Neuronal stem cell (in vitro differentiated cells): Measurements from ENCODE around the gene TBC1D22A.

Experiments used
- DNase-seq: peaks from one replicate; pipeline ENCODE4 v3.0.0-alpha.2; 2013; ENCODE audit warnings: low spot score
- H2AFZ ChIP-seq: one replicate; pipeline ENCODE4 v1.6.1; 2013; ENCODE audit warnings: mild to moderate bottlenecking, low read length, inconsistent platforms
- H2AK5ac ChIP-seq: 2 replicates; pipeline ENCODE4 v1.6.1; 2013; ENCODE audit warnings: low read depth, mild to moderate bottlenecking, inconsistent platforms, low read length, moderate library complexity, mixed read lengths
- H2BK120ac ChIP-seq: 2 replicates; pipeline ENCODE4 v1.6.1; 2013; ENCODE audit warnings: low read depth, mild to moderate bottlenecking, inconsistent platforms, low read length, moderate library complexity, mixed read lengths
- H2BK12ac ChIP-seq: one replicate; pipeline ENCODE4 v1.6.1; 2013; ENCODE audit warnings: low read length, inconsistent platforms
- H2BK15ac ChIP-seq: 2 replicates; pipeline ENCODE4 v1.6.1; 2013; ENCODE audit warnings: mild to moderate bottlenecking, low read length, inconsistent platforms, mixed read lengths
- H2BK5ac ChIP-seq: one replicate; pipeline ENCODE4 v1.6.1; 2013; ENCODE audit warnings: inconsistent platforms, mild to moderate bottlenecking, low read length, moderate library complexity
- H3K14ac ChIP-seq: one replicate; pipeline ENCODE4 v1.6.1; 2013; ENCODE audit warnings: low read length, inconsistent platforms
- H3K18ac ChIP-seq: 2 replicates; pipeline ENCODE4 v1.6.1; 2013; ENCODE audit warnings: low read length, inconsistent platforms
- H3K23ac ChIP-seq: 2 replicates; pipeline ENCODE4 v1.6.1; 2013; ENCODE audit warnings: low read depth, mild to moderate bottlenecking, mixed read lengths, low read length, inconsistent platforms; ENCODE audit not compliant: poor library complexity
- H3K27ac ChIP-seq: replicated peaks from 3 replicates; pipeline ENCODE4 v1.5.1; 2013; ENCODE audit warnings: low read length, inconsistent platforms
- H3K27me3 ChIP-seq, 3 experiments: 2 replicates each; pipeline ENCODE4 v1.6.1; 2013; ENCODE audit warnings: low read length in 3 of 3, mild to moderate bottlenecking in 2 of 3, inconsistent platforms in 1 of 3, low read depth in 1 of 3, mixed read lengths in 1 of 3, moderate library complexity in 1 of 3; ENCODE audit not compliant: control insufficient read depth in 3 of 3, insufficient read depth in 3 of 3
- H3K36me3 ChIP-seq, 2 donors: replicated peaks in 1 of 2; 2 replicates each; pipeline ENCODE4 v1.6.1; 2013; ENCODE audit warnings: low read length in 2 of 2; ENCODE audit not compliant: control insufficient read depth in 2 of 2, insufficient read depth in 2 of 2
- H3K4ac ChIP-seq: 2 replicates; pipeline ENCODE4 v1.6.1; 2013; ENCODE audit warnings: inconsistent platforms, mild to moderate bottlenecking, low read length, moderate library complexity
- H3K4me1 ChIP-seq, 2 donors: 1 replicate in 1 of 2; 2 replicates in 1 of 2; pipeline ENCODE4 v1.6.1; 2013; ENCODE audit warnings: low read length in 2 of 2, low read depth in 1 of 2; ENCODE audit not compliant: control insufficient read depth in 2 of 2, insufficient read depth in 1 of 2
- H3K4me2 ChIP-seq: one replicate; pipeline ENCODE4 v1.6.1; 2013; ENCODE audit warnings: mild to moderate bottlenecking, low read length, inconsistent platforms; ENCODE audit not compliant: insufficient read depth, poor library complexity, severe bottlenecking
- H3K4me3 ChIP-seq, 2 donors: 2 replicates each; pipeline ENCODE4 v1.5.1; 2013; ENCODE audit warnings: low read length in 2 of 2, mild to moderate bottlenecking in 2 of 2, inconsistent platforms in 1 of 2, moderate library complexity in 1 of 2
- H3K79me1 ChIP-seq: one replicate; pipeline ENCODE4 v1.6.1; 2013; ENCODE audit warnings: low read depth, mild to moderate bottlenecking, inconsistent platforms, low read length, moderate library complexity
- H3K9ac ChIP-seq: one replicate; pipeline ENCODE4 v1.6.1; 2013; ENCODE audit warnings: mild to moderate bottlenecking, low read depth, low read length, inconsistent platforms; ENCODE audit not compliant: poor library complexity
- H3K9me3 ChIP-seq, 2 donors: replicated peaks in 1 of 2; 2 replicates each; pipeline versions ENCODE3 to v1.6.1; 2013; ENCODE audit warnings: low read length in 2 of 2, mild to moderate bottlenecking in 2 of 2, inconsistent platforms in 1 of 2, low read depth in 1 of 2, mixed read lengths in 1 of 2, moderate library complexity in 1 of 2; ENCODE audit not compliant: control insufficient read depth in 2 of 2, insufficient read depth in 1 of 2
- H4K8ac ChIP-seq: one replicate; pipeline ENCODE4 v1.6.1; 2013; ENCODE audit warnings: low read depth, mild to moderate bottlenecking, inconsistent platforms, low read length, moderate library complexity
- H4K91ac ChIP-seq: one replicate; pipeline ENCODE4 v1.6.1; 2013; ENCODE audit warnings: low read length, low read depth, mild to moderate bottlenecking, inconsistent platforms; ENCODE audit not compliant: poor library complexity
- WGBS, 2 donors: extraction: QIAGEN DNeasy Blood & Tissue Kit; methylation state at CpG; one replicate each; pipeline ENCODE4 v1.1.7; 2013; ENCODE audit warnings: missing lambda C conversion rate in 2 of 2, mixed read lengths in 1 of 2; ENCODE audit not compliant: insufficient read length in 2 of 2, insufficient replicate concordance in 1 of 2; ENCODE audit errors: extremely low coverage in 2 of 2; 5-methylcytosine and 5-hydroxymethylcytosine counted together

Gene TBC1D22A

DNA sequence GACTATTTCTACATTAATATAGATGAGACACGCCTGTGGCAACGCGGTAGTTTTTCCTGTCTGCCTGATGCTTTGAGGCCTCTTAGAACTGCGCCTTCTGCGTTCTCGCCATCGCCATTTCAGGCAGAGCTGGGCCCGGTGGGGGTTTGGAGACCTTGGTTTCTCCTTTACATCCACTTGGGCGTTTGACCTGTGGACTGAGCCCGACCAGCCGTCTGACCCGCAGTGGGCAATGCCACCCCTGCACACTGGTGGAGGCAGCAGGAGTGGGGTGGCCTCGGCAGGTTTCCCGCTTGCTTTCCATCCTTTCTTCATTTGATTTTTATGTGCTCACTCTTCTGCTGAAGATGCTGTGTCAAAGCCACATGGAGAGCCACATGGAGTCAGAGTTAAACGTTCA, 130.4 kb downstream of the TBC1D22A start:
- Histone ChIP-seq H3K18ac (no peak overlapping the region), H2BK12ac (no peak overlapping the region), H2AFZ (no peak overlapping the region), H4K8ac (no peak overlapping the region), H3K4me2 (no peak overlapping the region), H3K14ac (no peak overlapping the region), H3K9me3 (no peaks in the 10 kb centered on the region), H4K91ac (no peak overlapping the region), H3K4ac (no peak overlapping the region), H3K4me1 (no peaks in the 10 kb centered on the region), H2AK5ac (no peak overlapping the region), H3K4me3 (no peak overlapping the region), H2BK5ac (no peak overlapping the region), H3K23ac (no peak overlapping the region), H2BK15ac (no peak overlapping the region), H3K27ac (no peak overlapping the region), H3K9ac (no peak overlapping the region), H3K27me3 (no peaks in the 10 kb centered on the region), H2BK120ac (no peak overlapping the region), H3K36me3 (peaks cover 6 to 26% of the 10 kb centered on the region in 2 donors), H3K79me1 (no peaks in the 10 kb centered on the region)
- DNase-seq: no peak
- WGBS, 2 donors: no CpG with 5 or more reads among the region's 15 CpGs

DNA sequence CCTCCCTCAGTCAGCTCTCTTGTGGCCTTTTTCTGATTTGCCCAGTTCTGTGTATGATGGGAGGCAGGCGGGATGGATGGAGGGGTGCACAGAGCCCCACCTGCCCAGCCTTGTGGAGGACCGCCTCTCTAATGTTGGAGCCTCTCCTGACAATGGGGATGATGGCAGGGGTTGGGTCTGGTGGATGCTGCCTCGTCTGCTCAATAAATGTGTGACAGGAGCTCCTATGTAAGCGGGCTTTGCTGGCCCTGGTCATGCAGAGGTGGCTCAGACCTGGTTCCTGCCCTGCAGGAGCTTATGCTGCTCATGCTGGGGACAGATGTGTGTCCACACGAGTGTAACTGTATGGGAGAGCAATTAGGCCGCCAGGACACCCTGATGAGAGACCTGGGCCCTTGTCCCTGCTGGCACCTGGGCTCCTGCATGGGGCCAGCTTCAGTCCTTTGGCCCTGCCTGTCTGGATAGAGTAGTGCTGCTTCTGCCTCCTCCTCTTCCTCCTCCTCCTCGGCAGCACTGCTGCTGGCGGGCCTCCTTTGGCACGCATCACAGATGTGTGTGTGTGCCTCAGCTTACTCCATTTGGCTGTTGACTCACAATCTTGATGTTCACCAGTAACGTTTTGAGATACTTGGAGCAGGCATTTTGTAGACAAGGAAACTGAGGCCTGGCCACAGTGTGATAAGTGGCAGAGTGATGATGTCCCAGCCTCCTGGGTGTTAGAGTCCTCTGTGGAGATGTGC, 131.0 kb downstream of the TBC1D22A start:
- H3K14ac ChIP-seq: no peak overlapping the region

DNA sequence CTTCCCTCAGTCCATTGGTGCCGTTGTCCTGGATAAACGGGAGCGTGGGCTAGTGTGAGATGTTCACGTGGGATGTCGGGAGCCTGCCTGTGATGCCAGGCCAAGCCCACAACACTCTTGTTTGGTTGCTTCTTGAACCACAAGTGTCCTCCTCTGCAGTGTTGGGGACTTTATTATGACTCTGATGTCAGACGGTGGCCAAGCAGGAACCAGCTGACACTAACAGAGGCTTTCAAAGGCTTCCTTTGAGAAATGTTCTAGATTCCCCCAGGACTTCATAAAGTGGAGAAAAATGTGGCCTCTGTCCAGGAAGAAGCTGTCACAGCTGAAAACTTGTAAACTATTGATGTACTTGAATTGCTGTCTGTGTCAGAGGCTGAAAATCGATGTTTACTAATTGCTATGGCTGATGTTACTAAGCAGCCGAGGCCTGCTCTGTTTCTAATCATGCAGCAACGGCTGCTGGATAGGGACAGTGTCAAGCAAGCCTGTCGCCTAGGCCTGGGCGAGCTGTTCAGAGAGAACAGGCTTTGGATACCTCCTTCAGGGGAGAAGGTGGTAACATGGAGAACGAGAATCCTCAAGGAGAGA, 131.7 kb downstream of the TBC1D22A start:
- Histone ChIP-seq H4K8ac (no peak overlapping the region), H3K18ac (no peak overlapping the region), H3K4me3 (no peak overlapping the region), H3K4me1 (no peaks in the 10 kb centered on the region), H3K79me1 (no peaks in the 10 kb centered on the region), H3K9ac (no peak overlapping the region), H3K23ac (no peak overlapping the region), H2BK12ac (no peak overlapping the region), H3K14ac (no peak overlapping the region), H4K91ac (no peak overlapping the region), H2AFZ (no peak overlapping the region), H3K9me3 (no peaks in the 10 kb centered on the region), H3K36me3 (peaks cover 6 to 26% of the 10 kb centered on the region in 2 donors), H3K4ac (no peak overlapping the region), H2BK15ac (no peak overlapping the region), H2BK5ac (no peak overlapping the region), H2AK5ac (no peak overlapping the region), H2BK120ac (no peak overlapping the region), H3K4me2 (no peak overlapping the region), H3K27me3 (no peaks in the 10 kb centered on the region), H3K27ac (no peak overlapping the region)
- no CpG with 5 or more reads among the region's 12 CpGs for WGBS, 2 donors
- no peak for DNase-seq

More for the DNA sequence above, 131.0 kb downstream of the TBC1D22A start:
- Histone ChIP-seq H2BK12ac (no peak overlapping the region), H2BK5ac (no peak overlapping the region), H3K9ac (no peak overlapping the region), H2BK15ac (no peak overlapping the region), H4K8ac (no peak overlapping the region), H3K4me2 (no peak overlapping the region), H3K4ac (no peak overlapping the region), H3K4me1 (no peaks in the 10 kb centered on the region), H3K9me3 (no peaks in the 10 kb centered on the region), H3K18ac (no peak overlapping the region), H3K36me3 (peaks cover 6 to 26% of the 10 kb centered on the region in 2 donors), H3K4me3 (no peak overlapping the region), H3K79me1 (no peaks in the 10 kb centered on the region), H3K27me3 (no peaks in the 10 kb centered on the region), H2AK5ac (no peak overlapping the region), H3K23ac (no peak overlapping the region), H2AFZ (no peak overlapping the region), H3K27ac (no peak overlapping the region), H2BK120ac (no peak overlapping the region), H4K91ac (no peak overlapping the region)
- WGBS, 2 donors: no CpG with 5 or more reads among the region's 10 CpGs
- DNase-seq: no peak

DNA sequence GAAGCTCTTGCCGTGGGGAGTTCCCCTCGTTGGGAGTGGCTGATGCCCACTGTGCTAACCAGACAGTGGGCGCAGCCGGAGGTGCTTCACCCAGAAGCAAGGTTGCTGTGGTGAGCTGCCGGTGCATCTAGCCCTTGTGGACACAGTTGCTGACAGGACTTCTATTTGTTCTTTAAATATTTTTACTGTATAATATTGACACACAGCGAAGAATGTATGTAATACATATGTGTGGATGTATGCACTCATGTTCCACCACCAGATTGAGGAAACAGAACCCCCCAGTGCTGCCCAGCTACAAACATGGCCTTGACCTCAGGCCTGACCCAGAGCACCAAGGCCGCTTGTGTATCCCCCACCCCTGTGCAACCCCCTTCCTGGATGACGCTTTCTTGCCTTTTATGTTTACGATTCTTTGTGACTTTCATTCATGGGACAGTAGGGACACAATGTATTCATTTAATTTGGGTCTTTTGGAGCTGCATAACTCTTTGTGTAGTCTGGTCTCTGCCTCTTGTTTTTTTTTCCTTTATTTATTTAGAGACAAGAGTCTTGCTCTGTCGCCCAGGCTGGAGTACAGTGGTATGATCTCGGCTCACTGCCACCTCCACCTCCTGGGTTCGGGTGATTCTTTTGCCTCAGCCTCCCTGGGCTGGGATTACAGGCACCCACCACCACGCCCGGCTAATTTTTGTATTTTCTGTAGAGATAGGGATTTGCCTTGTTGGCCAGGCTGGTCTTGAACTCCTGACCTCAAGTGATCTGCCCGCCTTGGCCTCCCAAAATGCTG, 132.6 kb downstream of the TBC1D22A start:
- Histone ChIP-seq H3K9ac (no peak overlapping the region), H3K79me1 (no peaks in the 10 kb centered on the region), H2BK12ac (no peak overlapping the region), H2BK5ac (no peak overlapping the region), H2BK15ac (no peak overlapping the region), H3K36me3 (peaks cover 6 to 26% of the 10 kb centered on the region in 2 donors), H3K4me1 (no peaks in the 10 kb centered on the region), H2AK5ac (no peak overlapping the region), H4K8ac (no peak overlapping the region), H2AFZ (no peak overlapping the region), H3K27ac (no peak overlapping the region), H3K18ac (no peak overlapping the region), H3K9me3 (no peaks in the 10 kb centered on the region), H3K14ac (no peak overlapping the region), H3K23ac (no peak overlapping the region), H3K4ac (no peak overlapping the region), H2BK120ac (no peak overlapping the region), H4K91ac (no peak overlapping the region), H3K4me2 (no peak overlapping the region), H3K27me3 (no peaks in the 10 kb centered on the region), H3K4me3 (no peak overlapping the region)
- WGBS, 2 donors: no CpG with 5 or more reads among the region's 15 CpGs
- DNase-seq: no peak
